H1 (cell line): ENCODE results near the gene TSNAXIP1. TPM values are rescaled to one million over a fixed set of nuclear protein-coding genes. Genes with fewer than 3 reads are reported as not detected.

Source experiments
- CTCF ChIA-PET: fragments of 300-600 bp; sonication (Branson Sonifier 250); formaldehyde crosslinking; loops from one replicate; lab custom pipeline; 2021; ENCODE audit not compliant: partially characterized antibody; lab: Charles Lee
- POLR2A ChIA-PET: fragments of 300-600 bp; sonication (Branson Sonifier 250); formaldehyde crosslinking; loops from one replicate; lab custom pipeline; 2021; ENCODE audit warnings: inconsistent platforms; ENCODE audit not compliant: partially characterized antibody; lab: Charles Lee
- DNase-seq, 2 experiments: peaks; one replicate each; pipeline versions ENCODE4 v3.0.0 to v3.0.0-alpha.2; 2010 to 2022; ENCODE audit warnings: low spot score in 2 of 2, low read depth in 1 of 2, mixed read lengths in 1 of 2
- FAIRE-seq: peaks from 2 replicates; lab custom pipeline; 2011; peaks lifted over from hg19 to GRCh38; lab: Jason Lieb, UNC
- H2AFZ ChIP-seq: 2 replicates; pipeline ENCODE4 v1.8.1; 2012; ENCODE audit warnings: low read length, inconsistent platforms
- H2AK5ac ChIP-seq: 2 replicates; pipeline ENCODE4 v1.6.1; 2013; ENCODE audit warnings: low read depth, low read length
- H2BK120ac ChIP-seq: replicated peaks from 2 replicates; pipeline ENCODE3; 2013; ENCODE audit warnings: low read depth, low read length, inconsistent platforms
- H2BK12ac ChIP-seq: 2 replicates; pipeline ENCODE4 v1.6.1; 2013; ENCODE audit warnings: low read depth, low read length
- H2BK15ac ChIP-seq: 2 replicates; pipeline ENCODE4 v1.6.1; 2013; ENCODE audit warnings: low read length
- H2BK20ac ChIP-seq: 2 replicates; pipeline ENCODE4 v1.6.1; 2013; ENCODE audit warnings: low read length
- H2BK5ac ChIP-seq: 2 replicates; pipeline ENCODE4 v1.6.1; 2013; ENCODE audit warnings: low read depth, low read length
- H3K14ac ChIP-seq: 2 replicates; pipeline ENCODE4 v1.6.1; 2013; ENCODE audit warnings: inconsistent platforms; ENCODE audit not compliant: insufficient read length
- H3K18ac ChIP-seq: 2 replicates; pipeline ENCODE4 v1.6.1; 2013; ENCODE audit warnings: low read length; ENCODE audit errors: extremely low read depth
- H3K23ac ChIP-seq: 2 replicates; pipeline ENCODE4 v1.6.1; 2013; ENCODE audit warnings: inconsistent platforms; ENCODE audit not compliant: insufficient read length
- H3K23me2 ChIP-seq: 2 replicates; pipeline ENCODE4 v1.6.1; 2013; ENCODE audit warnings: low read depth, low read length
- H3K27ac ChIP-seq: 2 replicates; pipeline ENCODE4 v1.6.1; 2011; ENCODE audit warnings: low read depth, low read length, inconsistent platforms
- H3K27me3 ChIP-seq, 4 experiments: replicated peaks in 1 of 4; 1 replicate in 1 of 4; 2 replicates in 3 of 4; pipeline versions ENCODE4 v1.6.1 to v1.8.1; 2011 to 2013; ENCODE audit warnings: low read length in 3 of 4, mild to moderate bottlenecking in 3 of 4, inconsistent platforms in 2 of 4, mixed read lengths in 2 of 4, moderate library complexity in 1 of 4; ENCODE audit not compliant: control insufficient read depth in 3 of 4, insufficient read depth in 3 of 4; ENCODE audit errors: extremely low read depth in 1 of 4
- H3K36me3 ChIP-seq, 4 experiments: 2 replicates each; pipeline versions ENCODE4 v1.6.1 to v1.8.1; 2011 to 2013; ENCODE audit warnings: mild to moderate bottlenecking in 4 of 4, low read length in 3 of 4, moderate library complexity in 2 of 4, control low read depth in 1 of 4, inconsistent platforms in 1 of 4; ENCODE audit not compliant: insufficient read depth in 4 of 4, control insufficient read depth in 2 of 4
- H3K4ac ChIP-seq: replicated peaks from 2 replicates; pipeline ENCODE3; 2013; ENCODE audit warnings: low read length, low read depth, mixed read lengths, inconsistent platforms; ENCODE audit not compliant: insufficient read length
- H3K4me1 ChIP-seq, 4 experiments: replicated peaks in 1 of 4; 1 replicate in 1 of 4; 2 replicates in 3 of 4; pipeline versions ENCODE4 v1.6.1 to v1.8.1; 2011 to 2013; ENCODE audit warnings: low read length in 3 of 4, inconsistent platforms in 2 of 4, mixed read lengths in 1 of 4; ENCODE audit not compliant: insufficient read depth in 4 of 4, control insufficient read depth in 3 of 4
- H3K4me2 ChIP-seq, 2 experiments: 2 replicates each; pipeline versions ENCODE4 v1.6.1 to v1.8.1; 2011 to 2013; ENCODE audit warnings: low read depth in 2 of 2, low read length in 2 of 2, control low read depth in 1 of 2, inconsistent platforms in 1 of 2, mild to moderate bottlenecking in 1 of 2; ENCODE audit not compliant: insufficient read depth in 1 of 2
- H3K4me3 ChIP-seq, 4 experiments: fragments of 200-600, 300-600 bp in 1 of 4; sonication (generic), shearing (Covaris generic), sonication (Bioruptor Twin) in 1 of 4; 2 replicates each; pipeline versions ENCODE4 v1.5.1 to v1.8.1; 2011 to 2016; ENCODE audit warnings: low read length in 4 of 4, low read depth in 3 of 4, control low read depth in 2 of 4, inconsistent platforms in 2 of 4, mild to moderate bottlenecking in 2 of 4, mixed read lengths in 1 of 4, moderate library complexity in 1 of 4; ENCODE audit not compliant: insufficient read depth in 2 of 4; ENCODE audit errors: extremely low read depth in 1 of 4
- H3K56ac ChIP-seq: replicated peaks from 2 replicates; pipeline ENCODE3; 2013; ENCODE audit warnings: low read depth, mild to moderate bottlenecking, mixed read lengths, low read length, inconsistent platforms; ENCODE audit not compliant: insufficient read length
- H3K79me1 ChIP-seq: 2 replicates; pipeline ENCODE4 v1.6.1; 2013; ENCODE audit warnings: low read depth, low read length, control low read depth
- H3K79me2 ChIP-seq, 2 experiments: 2 replicates each; pipeline versions ENCODE4 v1.6.1 to v1.8.1; 2012 to 2013; ENCODE audit warnings: low read length in 2 of 2, mild to moderate bottlenecking in 2 of 2, inconsistent platforms in 1 of 2; ENCODE audit not compliant: insufficient read depth in 2 of 2, control insufficient read depth in 1 of 2
- H3K9ac ChIP-seq, 4 experiments: replicated peaks in 1 of 4; 1 replicate in 1 of 4; 2 replicates in 3 of 4; pipeline versions ENCODE4 v1.6.1 to v1.8.1; 2011 to 2013; ENCODE audit warnings: low read depth in 3 of 4, low read length in 3 of 4, control low read depth in 2 of 4, mild to moderate bottlenecking in 2 of 4, moderate library complexity in 2 of 4, inconsistent platforms in 1 of 4; ENCODE audit errors: extremely low read depth in 1 of 4
- H3K9me3 ChIP-seq, 2 experiments: 2 replicates each; pipeline versions ENCODE4 v1.6.1 to v1.8.1; 2012 to 2013; ENCODE audit warnings: mild to moderate bottlenecking in 2 of 2, moderate library complexity in 2 of 2, control low read depth in 1 of 2, inconsistent platforms in 1 of 2, low read depth in 1 of 2, low read length in 1 of 2, mixed read lengths in 1 of 2; ENCODE audit not compliant: insufficient read depth in 2 of 2
- H4K20me1 ChIP-seq, 2 experiments: replicated peaks in 1 of 2; 2 replicates each; pipeline versions ENCODE3 to v1.8.1; 2011 to 2013; ENCODE audit warnings: inconsistent platforms in 2 of 2, low read length in 2 of 2, mild to moderate bottlenecking in 1 of 2; ENCODE audit not compliant: insufficient read depth in 2 of 2, control insufficient read depth in 1 of 2
- H4K5ac ChIP-seq: 2 replicates; pipeline ENCODE4 v1.6.1; 2013; ENCODE audit warnings: low read length, low read depth, mixed read lengths, inconsistent platforms; ENCODE audit not compliant: insufficient read length
- H4K8ac ChIP-seq: 2 replicates; pipeline ENCODE4 v1.8.0; 2013; ENCODE audit warnings: mild to moderate bottlenecking, moderate library complexity, low read length, inconsistent platforms; ENCODE audit not compliant: insufficient read depth; ENCODE audit errors: extremely low read depth
- H4K91ac ChIP-seq: replicated peaks from 2 replicates; pipeline ENCODE3; 2013; ENCODE audit warnings: low read length, mixed read lengths, inconsistent platforms; ENCODE audit not compliant: insufficient read length
- ATF2 ChIP-seq: IDR thresholded peaks from 2 replicates; pipeline ENCODE4 v1.6.1; 2012; ENCODE audit warnings: low read length, inconsistent platforms
- CBX5 ChIP-seq: fragments of 300-800, 300-1000 bp; sonication (generic); IDR thresholded peaks from 2 replicates; pipeline ENCODE4 v1.7.1; 2016; ENCODE audit warnings: antibody characterized with exemption, low read length, low read depth
- HDAC2 ChIP-seq, 2 experiments: fragments of 300-600 bp in 1 of 2; sonication (generic) in 1 of 2; IDR thresholded peaks; 2 replicates each; pipeline ENCODE4 v1.6.1; 2011 to 2012; ENCODE audit warnings: low read depth in 2 of 2, low read length in 2 of 2, mild to moderate bottlenecking in 2 of 2, moderate library complexity in 2 of 2, borderline replicate concordance in 1 of 2, inconsistent platforms in 1 of 2
- SIRT6 ChIP-seq: IDR thresholded peaks from one replicate; pipeline ENCODE4 v1.7.1; 2012; ENCODE audit warnings: low read length, inconsistent platforms
- SP2 ChIP-seq: IDR thresholded peaks from 2 replicates; pipeline ENCODE4 v1.6.1; 2012; ENCODE audit warnings: mild to moderate bottlenecking, low read length, inconsistent platforms
- TAF7 ChIP-seq: optimal IDR thresholded peaks from 2 replicates; pipeline ENCODE3; 2011; ENCODE audit warnings: low read depth, mild to moderate bottlenecking, inconsistent platforms, low read length, moderate library complexity, borderline replicate concordance
- polyA plus RNA-seq, 7 experiments: library from polyadenylated mRNA; depleted of rRNA in 3 of 7; stranded (reverse) in 5 of 7; unstranded in 2 of 7; fragments of >200 nt in 5 of 7; fragments of 200-250 nt in 2 of 7; gene quantifications; 1 replicate in 5 of 7; 2 replicates in 1 of 7; 4 replicates in 1 of 7; pipeline versions ENCODE4 v1.2.1 to v1.2.3, GENCODE V29; 2011 to 2013; ENCODE audit warnings: missing spikeins in 2 of 7, mixed read lengths in 2 of 7
- total RNA-seq: library from RNA; stranded (reverse); fragmentation: NEBNext Ultra II Directional; extraction: Animal tissue kit (Norgen Biotek cat#: 25700); gene quantifications from 2 replicates; pipeline ENCODE4 v1.2.1, GENCODE V29; 2021

Gene TSNAXIP1
- total and polyA plus RNA-seq, 2 of the 8 experiments (the other 6 are each of a cell fraction or from before 2014, with no cell fraction given), result 0.37 to 0.94 TPM

- POLR2A ChIA-PET, result no interaction called here
- H3K18ac ChIP-seq, result no peak overlapping the region
- no peak overlapping the region for H2AK5ac ChIP-seq
- H3K56ac ChIP-seq, result no peak overlapping the region
- no peaks in the 10 kb centered on the region for H3K23me2 ChIP-seq
- DNase-seq, result no peak
- no peak overlapping the region for H2BK20ac ChIP-seq
- no peak overlapping the region for H3K23ac ChIP-seq
- FAIRE-seq, result no peak
- peaks cover 0 to 3% of the 10 kb centered on the region in 2 experiments; a peak in 1 of 4 replicates for H3K79me2 ChIP-seq
- no peak overlapping the region for H2BK120ac ChIP-seq
- no peak overlapping the region for H2BK5ac ChIP-seq
- no peak overlapping the region for H3K4me3 ChIP-seq
- H2BK15ac ChIP-seq, result no peak overlapping the region
- H3K4me2 ChIP-seq, result no peak overlapping the region
- no peaks in the 10 kb centered on the region for H3K4me1 ChIP-seq
- H4K91ac ChIP-seq, result no peak overlapping the region
- CTCF ChIA-PET, result interaction anchor here (0.9 kb wide), 1 partner anchor 27 kb away, joined by 3 read pairs; no protein-coding TSS in a partner anchor
- H4K5ac ChIP-seq, result no peak overlapping the region
- no peaks in the 10 kb centered on the region for H3K27me3 ChIP-seq
- H2AFZ ChIP-seq, result no peak overlapping the region
- no peak overlapping the region for H2BK12ac ChIP-seq
- 0 out of 2 replicates have a peak, but pooled peaks cover 4% of the 10 kb centered on the region for H3K79me1 ChIP-seq
- H3K27ac ChIP-seq, result no peak overlapping the region
- H3K36me3 ChIP-seq, result no peaks in the 10 kb centered on the region
- no peak overlapping the region for H4K8ac ChIP-seq
- no peaks in the 10 kb centered on the region for H4K20me1 ChIP-seq
- H3K9ac ChIP-seq, result no peak overlapping the region
- no peaks in the 10 kb centered on the region for H3K9me3 ChIP-seq
- no peak overlapping the region for H3K14ac ChIP-seq
- H3K4ac ChIP-seq, result no peak overlapping the region
- TF ChIP-seq HDAC2 (IDR thresholded peaks at IDR 0.05; ENCODE audit: borderline replicate concordance in 1 of 2, low read depth in 2 of 2, low read length in 2 of 2), result no peak
- no peak for TF ChIP-seq SIRT6
- no peak for TF ChIP-seq SP2
- TF ChIP-seq TAF7, result no peak
- TF ChIP-seq CBX5, result no peak
- TF ChIP-seq ATF2, result no peak
These were observed 16.6 kb upstream of the TSNAXIP1 start for GRCh38 chr16:67790071-67790470.
